Mesenchymal stem cell (in vitro differentiated cells and primary cell): Measurements from ENCODE around the gene CRHR2.
A peak's percentile ranks its signal among the peaks of the same experiment; 100 is the strongest.

Source experiments
- DNase-seq: peaks from one replicate; pipeline ENCODE4 v3.0.0-alpha.2; 2013
- H2AFZ ChIP-seq: one replicate; pipeline ENCODE4 v1.6.1; 2013; ENCODE audit warnings: low read depth, mild to moderate bottlenecking, control low read depth, inconsistent platforms, low read length, moderate library complexity
- H2AK5ac ChIP-seq: 2 replicates; pipeline ENCODE4 v1.6.1; 2013; ENCODE audit warnings: low read length, moderate library complexity, mild to moderate bottlenecking, inconsistent platforms; ENCODE audit not compliant: severe bottlenecking
- H2BK120ac ChIP-seq: one replicate; pipeline ENCODE4 v1.6.1; 2013; ENCODE audit warnings: low read depth, mild to moderate bottlenecking, inconsistent platforms, low read length, moderate library complexity
- H2BK12ac ChIP-seq, 2 experiments: one replicate each; pipeline ENCODE4 v1.6.1; 2013; ENCODE audit warnings: inconsistent platforms in 2 of 2, low read length in 2 of 2, mild to moderate bottlenecking in 2 of 2, moderate library complexity in 2 of 2, control low read depth in 1 of 2
- H2BK15ac ChIP-seq: one replicate; pipeline ENCODE4 v1.6.1; 2013; ENCODE audit warnings: mild to moderate bottlenecking, low read depth, inconsistent platforms; ENCODE audit not compliant: poor library complexity, severe bottlenecking
- H2BK5ac ChIP-seq: 2 replicates; pipeline ENCODE4 v1.6.1; 2013; ENCODE audit warnings: low read depth, mild to moderate bottlenecking, low read length, control low read depth, inconsistent platforms; ENCODE audit not compliant: poor library complexity, severe bottlenecking
- H3K14ac ChIP-seq, 2 experiments: one replicate each; pipeline ENCODE4 v1.6.1; 2013; ENCODE audit warnings: inconsistent platforms in 2 of 2, low read length in 2 of 2, control low read depth in 1 of 2, mild to moderate bottlenecking in 1 of 2, moderate library complexity in 1 of 2
- H3K18ac ChIP-seq, 2 experiments: one replicate each; pipeline ENCODE4 v1.6.1; 2013; ENCODE audit warnings: inconsistent platforms in 2 of 2, low read length in 2 of 2, control low read depth in 1 of 2, low read depth in 1 of 2, mild to moderate bottlenecking in 1 of 2
- H3K23ac ChIP-seq, 2 experiments: one replicate each; pipeline ENCODE4 v1.6.1; 2013; ENCODE audit warnings: inconsistent platforms in 2 of 2, low read length in 2 of 2, mild to moderate bottlenecking in 2 of 2, moderate library complexity in 2 of 2, control low read depth in 1 of 2
- H3K27ac ChIP-seq: 2 replicates; pipeline ENCODE4 v1.5.1; 2013; ENCODE audit warnings: mild to moderate bottlenecking, moderate library complexity, low read length, control low read depth, inconsistent platforms; ENCODE audit not compliant: poor library complexity, severe bottlenecking
- H3K27me3 ChIP-seq, 2 experiments: 2 replicates each; pipeline versions ENCODE4 v1.6.1 to v1.7.0; 2013; ENCODE audit warnings: low read length in 2 of 2, mild to moderate bottlenecking in 2 of 2, moderate library complexity in 2 of 2, control low read depth in 1 of 2, inconsistent platforms in 1 of 2; ENCODE audit not compliant: control insufficient read depth in 1 of 2, insufficient read depth in 1 of 2
- H3K36me3 ChIP-seq, 2 experiments: 2 replicates each; pipeline versions ENCODE4 v1.6.1 to v1.7.0; 2013; ENCODE audit warnings: low read length in 2 of 2, control low read depth in 1 of 2, inconsistent platforms in 1 of 2, low read depth in 1 of 2, mild to moderate bottlenecking in 1 of 2; ENCODE audit not compliant: insufficient read depth in 2 of 2, control insufficient read depth in 1 of 2
- H3K4ac ChIP-seq, 2 experiments: one replicate each; pipeline ENCODE4 v1.6.1; 2013; ENCODE audit warnings: inconsistent platforms in 2 of 2, low read length in 2 of 2, mild to moderate bottlenecking in 2 of 2, moderate library complexity in 2 of 2, control low read depth in 1 of 2, low read depth in 1 of 2
- H3K4me1 ChIP-seq: 2 replicates; pipeline ENCODE4 v1.6.1; 2013; ENCODE audit warnings: low read depth, low read length, control low read depth; ENCODE audit not compliant: control insufficient read depth, insufficient read depth
- H3K4me2 ChIP-seq: 2 replicates; pipeline ENCODE4 v1.6.1; 2013; ENCODE audit warnings: low read length, mild to moderate bottlenecking, inconsistent platforms; ENCODE audit not compliant: poor library complexity, severe bottlenecking
- H3K4me3 ChIP-seq, 2 experiments: 2 replicates each; pipeline versions ENCODE4 v1.5.1 to v1.7.0; 2013; ENCODE audit warnings: low read length in 2 of 2, mild to moderate bottlenecking in 2 of 2, control low read depth in 1 of 2, low read depth in 1 of 2; ENCODE audit not compliant: insufficient read depth in 1 of 2
- H3K79me1 ChIP-seq: replicated peaks from 2 replicates; pipeline ENCODE4 v1.6.1; 2013; ENCODE audit warnings: mild to moderate bottlenecking, control low read depth, low read length, inconsistent platforms; ENCODE audit not compliant: poor library complexity, severe bottlenecking
- H3K9ac ChIP-seq: 2 replicates; pipeline ENCODE4 v1.7.0; 2013; ENCODE audit warnings: mild to moderate bottlenecking, low read length, moderate library complexity
- H3K9me3 ChIP-seq: 2 replicates; pipeline ENCODE4 v1.7.0; 2013; ENCODE audit warnings: mild to moderate bottlenecking, low read length; ENCODE audit not compliant: control insufficient read depth
- H4K8ac ChIP-seq: one replicate; pipeline ENCODE4 v1.6.1; 2013; ENCODE audit warnings: inconsistent platforms, mild to moderate bottlenecking, low read length, moderate library complexity
- H4K91ac ChIP-seq: one replicate; pipeline ENCODE4 v1.6.1; 2013; ENCODE audit warnings: mild to moderate bottlenecking, low read length, inconsistent platforms
- WGBS: methylation state at CpG from one replicate; pipeline ENCODE4 v1.1.7; 2013; ENCODE audit warnings: mixed read lengths; 5-methylcytosine and 5-hydroxymethylcytosine counted together

Gene CRHR2

DNA sequence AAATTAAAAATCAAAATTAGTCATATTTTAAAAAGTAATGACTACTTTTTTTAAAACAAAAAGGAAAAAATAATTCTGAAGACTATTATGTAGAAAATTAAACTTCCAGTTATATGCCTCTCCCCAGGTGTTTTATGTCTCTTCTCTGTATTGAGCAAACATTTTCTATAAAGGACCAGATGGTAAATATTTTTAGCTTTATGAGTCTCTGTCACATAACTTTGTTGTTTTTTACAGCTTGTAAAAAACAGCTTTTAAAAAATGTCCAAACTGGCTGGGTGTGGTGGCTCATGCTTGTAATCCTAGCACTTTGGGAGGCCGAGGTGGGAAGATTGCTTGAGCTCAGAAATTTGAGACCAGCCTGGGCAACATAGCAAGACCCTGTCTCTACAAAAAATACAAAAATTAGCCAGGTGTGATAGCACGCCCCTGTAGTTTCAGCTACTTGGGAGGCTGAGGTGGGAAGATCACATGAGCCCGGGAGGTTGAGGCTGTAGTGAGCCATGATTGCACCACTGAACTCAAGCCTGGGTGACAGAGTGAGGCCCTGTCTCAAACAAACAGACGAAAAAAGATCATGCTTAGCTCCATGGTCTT, 64.1 kb downstream of the CRHR2 start:
- no peak overlapping the region for H4K8ac ChIP-seq
- no peaks in the 10 kb centered on the region for H3K27me3 ChIP-seq
- no peak overlapping the region for H2AK5ac ChIP-seq
- no peaks in the 10 kb centered on the region for H3K9me3 ChIP-seq
- no peaks in the 10 kb centered on the region for H3K4me1 ChIP-seq
- no peak overlapping the region for H2BK5ac ChIP-seq
- H3K36me3 ChIP-seq, result peaks cover 34 to 94% of the 10 kb centered on the region in 2 experiments
- no peak overlapping the region for H3K23ac ChIP-seq
- no peak overlapping the region for H2BK12ac ChIP-seq
- H3K4me3 ChIP-seq, result no peak overlapping the region
- H2AFZ ChIP-seq, result no peak overlapping the region
- no peak overlapping the region for H3K27ac ChIP-seq
- H4K91ac ChIP-seq, result no peak overlapping the region
- H2BK120ac ChIP-seq, result no peak overlapping the region
- H3K14ac ChIP-seq, result no peak overlapping the region
- H3K4me2 ChIP-seq, result no peak overlapping the region
- H3K18ac ChIP-seq, result no peak overlapping the region
- 86% methylated on average over 3 of the region's 4 CpGs for WGBS
- H2BK15ac ChIP-seq, result no peak overlapping the region
- DNase-seq, result no peak
- H3K79me1 ChIP-seq, result peaks cover 24% of the 10 kb centered on the region
- no peak overlapping the region for H3K4ac ChIP-seq
- no peak overlapping the region for H3K9ac ChIP-seq

DNA sequence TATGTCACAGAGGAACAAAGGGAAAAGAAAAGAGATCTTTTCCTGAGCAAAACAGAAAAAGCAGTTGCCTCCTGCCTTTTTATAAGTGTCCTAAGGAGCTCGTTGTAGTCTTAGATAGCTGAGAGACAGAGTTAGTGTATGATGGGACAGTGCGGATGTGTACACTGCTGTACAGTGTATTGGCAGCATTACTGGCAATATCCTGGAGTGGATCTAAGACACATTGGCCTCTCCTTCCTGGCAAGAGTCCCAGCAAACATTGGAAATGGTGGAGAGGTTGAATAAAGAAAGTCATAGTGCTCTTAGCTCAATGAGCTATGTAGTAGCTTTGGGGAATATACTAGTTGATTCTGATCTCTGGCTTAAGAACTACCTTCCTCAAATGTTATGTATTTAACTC, 64.9 kb downstream of the CRHR2 start:
- Histone ChIP-seq H2AK5ac (no peak overlapping the region), H3K9ac (no peak overlapping the region), H3K23ac (no peak overlapping the region), H3K9me3 (no peaks in the 10 kb centered on the region), H3K18ac (no peak overlapping the region), H2BK5ac (no peak overlapping the region), H4K8ac (no peak overlapping the region), H4K91ac (no peak overlapping the region), H2BK120ac (no peak overlapping the region), H2AFZ (no peak overlapping the region), H3K4me2 (no peak overlapping the region), H3K14ac (no peak overlapping the region), H3K4ac (no peak overlapping the region), H2BK12ac (no peak overlapping the region), H3K4me3 (no peak overlapping the region), H3K27me3 (no peaks in the 10 kb centered on the region), H3K36me3 (peaks cover 34 to 96% of the 10 kb centered on the region in 2 experiments), H3K79me1 (peaks cover 27% of the 10 kb centered on the region), H3K4me1 (no peaks in the 10 kb centered on the region), H3K27ac (no peak overlapping the region), H2BK15ac (no peak overlapping the region)
- no peak for DNase-seq
- WGBS, result 91% methylated on average over 2 of the region's 2 CpGs

DNA sequence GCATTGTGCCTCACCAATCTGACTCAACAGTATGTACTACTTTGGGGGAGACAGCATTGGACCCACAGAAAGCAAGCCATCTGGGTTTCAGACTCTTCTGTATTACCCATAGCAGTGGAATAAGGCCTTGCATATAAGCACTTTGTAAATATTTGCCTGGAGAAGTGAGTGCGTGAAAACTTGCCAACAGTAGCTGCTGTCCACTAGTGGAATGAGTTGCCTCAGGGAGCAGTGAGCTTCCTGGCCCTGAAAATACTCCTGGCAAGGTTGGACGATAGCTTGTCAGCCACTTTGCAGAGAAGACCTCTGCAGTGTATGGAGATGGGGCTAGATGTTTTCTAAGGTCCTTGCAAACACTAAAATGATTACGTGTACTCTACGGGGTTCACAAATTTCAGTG, 65.9 kb downstream of the CRHR2 start:
- 98% methylated on average over 4 of the region's 4 CpGs for WGBS
- no peak overlapping the region for H3K4ac ChIP-seq
- H4K91ac ChIP-seq, result no peak overlapping the region
- no peak overlapping the region for H2AK5ac ChIP-seq
- no peak overlapping the region for H3K27ac ChIP-seq
- H3K4me3 ChIP-seq, result no peak overlapping the region
- H2BK5ac ChIP-seq, result no peak overlapping the region
- H2BK12ac ChIP-seq, result no peak overlapping the region
- no peak overlapping the region for H2BK15ac ChIP-seq
- no peak overlapping the region for H3K4me2 ChIP-seq
- no peak overlapping the region for H4K8ac ChIP-seq
- no peak overlapping the region for H3K9ac ChIP-seq
- peaks cover 25% of the 10 kb centered on the region for H3K79me1 ChIP-seq
- no peak overlapping the region for H3K18ac ChIP-seq
- H3K14ac ChIP-seq, result no peak overlapping the region
- H3K36me3 ChIP-seq, result peaks cover 33 to 95% of the 10 kb centered on the region in 2 experiments
- no peak for DNase-seq
- H3K4me1 ChIP-seq, result no peaks in the 10 kb centered on the region
- no peak overlapping the region for H2AFZ ChIP-seq
- H2BK120ac ChIP-seq, result no peak overlapping the region
- H3K27me3 ChIP-seq, result no peaks in the 10 kb centered on the region
- H3K23ac ChIP-seq, result no peak overlapping the region
- H3K9me3 ChIP-seq, result no peaks in the 10 kb centered on the region

DNA sequence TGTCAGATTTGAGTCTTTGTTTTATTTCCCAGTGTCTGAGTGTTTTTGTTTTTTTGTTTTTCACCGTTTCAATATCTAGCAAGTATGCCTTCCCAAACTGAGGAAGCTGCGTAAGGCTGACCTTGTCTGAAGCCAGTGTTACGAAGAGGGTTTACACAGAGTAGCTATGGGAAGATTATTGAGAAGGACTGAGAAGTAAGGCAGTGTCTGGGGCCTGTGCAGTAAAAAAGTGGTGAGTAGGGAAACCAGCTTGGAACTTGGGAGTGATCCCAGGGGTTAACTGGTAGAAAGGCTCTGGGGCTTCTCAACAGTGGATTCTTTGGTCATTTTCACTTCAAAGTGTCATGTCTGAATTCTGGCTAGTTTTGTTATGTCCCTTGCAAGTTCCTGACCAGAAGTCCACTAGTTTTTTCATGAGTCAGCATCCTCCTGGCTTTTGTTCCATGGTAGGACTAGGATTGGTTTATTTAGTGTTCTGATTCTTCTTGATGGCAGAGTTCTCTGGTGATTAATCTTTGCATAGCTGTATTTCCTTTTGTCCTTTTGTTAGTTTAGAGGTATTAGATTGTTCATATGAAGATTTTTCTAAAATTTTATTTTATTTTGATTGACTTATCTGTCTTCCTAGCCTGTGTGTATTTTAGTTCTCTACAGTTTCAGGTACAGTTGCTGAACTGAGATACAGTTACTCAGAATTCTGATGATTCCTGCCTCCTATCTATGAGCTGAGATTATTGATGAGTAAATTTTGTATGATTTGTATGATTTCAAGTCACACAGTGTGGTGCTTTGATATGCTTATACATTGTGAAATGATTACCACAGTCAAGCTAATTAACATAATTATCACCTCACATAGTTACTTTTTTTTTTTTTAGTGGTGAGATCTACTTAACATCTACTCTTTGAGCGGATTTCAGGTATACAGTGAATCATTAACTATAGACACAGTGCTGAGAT, 68.6 kb downstream of the CRHR2 start:
- Histone ChIP-seq H3K27me3 (no peaks in the 10 kb centered on the region), H3K23ac (no peak overlapping the region), H4K91ac (no peak overlapping the region), H2BK5ac (no peak overlapping the region), H2AFZ (no peak overlapping the region), H3K14ac (no peak overlapping the region), H3K79me1 (peaks cover 18% of the 10 kb centered on the region), H3K36me3 (peaks cover 24 to 95% of the 10 kb centered on the region in 2 experiments), H3K4ac (no peak overlapping the region), H3K4me2 (no peak overlapping the region), H3K4me3 (no peak overlapping the region), H2BK120ac (no peak overlapping the region), H3K27ac (peak overlapping the region; percentile 15), H3K9ac (peak overlapping the region; percentile 3), H3K4me1 (no peaks in the 10 kb centered on the region), H2BK12ac (no peak overlapping the region), H2AK5ac (no peak overlapping the region), H4K8ac (no peak overlapping the region), H3K9me3 (no peaks in the 10 kb centered on the region), H3K18ac (no peak overlapping the region), H2BK15ac (no peak overlapping the region)
- 99% methylated on average over 3 of the region's 4 CpGs for WGBS
- DNase-seq, result peak; percentile 25
